WTC11 (cell line): Measurements from ENCODE around the gene C1orf226.

Experiments used
- ELF4 ChIP-seq: sonication (generic); formaldehyde crosslinking; IDR thresholded peaks from 2 replicates; pipeline ENCODE4 v1.8.1; 2022; ENCODE audit warnings: low read depth, mild to moderate bottlenecking, moderate library complexity, missing genetic modification reagents
- ESRRA ChIP-seq: sonication (generic); formaldehyde crosslinking; IDR thresholded peaks from 2 replicates; pipeline ENCODE4 v1.8.1; 2022; ENCODE audit warnings: mild to moderate bottlenecking, missing genetic modification reagents, borderline replicate concordance
- FOXP1 ChIP-seq: sonication (generic); formaldehyde crosslinking; IDR thresholded peaks from 2 replicates; pipeline ENCODE4 v1.8.0; 2022; ENCODE audit warnings: missing genetic modification reagents, mild to moderate bottlenecking, moderate library complexity, borderline replicate concordance
- NR2C2 ChIP-seq: sonication (generic); formaldehyde crosslinking; IDR thresholded peaks from 2 replicates; pipeline ENCODE4 v1.8.0; 2022; ENCODE audit warnings: mild to moderate bottlenecking, missing genetic modification reagents
- SP1 ChIP-seq: sonication (generic); formaldehyde crosslinking; conservative IDR thresholded peaks from 2 replicates; pipeline ENCODE4 v1.8.1; 2022; ENCODE audit warnings: missing genetic modification reagents
- TF ChIP-seq, protein P1 (sequence below): fragments of 200-600 bp; IDR thresholded peaks from 2 replicates; pipeline ENCODE4 v1.8.0; 2022; ENCODE audit warnings: antibody characterized with exemption
- TF ChIP-seq, protein P2 (sequence below): sonication (generic); formaldehyde crosslinking; IDR thresholded peaks from 2 replicates; pipeline ENCODE4 v1.8.1; 2023; ENCODE audit warnings: mild to moderate bottlenecking, missing genetic modification reagents, moderate library complexity
- TF ChIP-seq, protein P3 (sequence below): sonication (generic); formaldehyde crosslinking; conservative IDR thresholded peaks from 2 replicates; pipeline ENCODE4 v1.8.1; 2022; ENCODE audit warnings: mild to moderate bottlenecking, missing genetic modification reagents
- TF ChIP-seq, protein P4 (sequence below): sonication (generic); formaldehyde crosslinking; IDR thresholded peaks from 2 replicates; pipeline ENCODE4 v1.8.0; 2022; ENCODE audit warnings: missing genetic modification reagents
- TF ChIP-seq, protein P5 (sequence below): sonication (generic); formaldehyde crosslinking; IDR thresholded peaks from 2 replicates; pipeline ENCODE4 v1.8.1; 2023; ENCODE audit warnings: mild to moderate bottlenecking, missing genetic modification reagents
- TF ChIP-seq, protein P6 (sequence below): sonication (generic); formaldehyde crosslinking; IDR thresholded peaks from 2 replicates; pipeline ENCODE4 v1.8.0; 2022; ENCODE audit warnings: mild to moderate bottlenecking, missing genetic modification reagents

DNA sequence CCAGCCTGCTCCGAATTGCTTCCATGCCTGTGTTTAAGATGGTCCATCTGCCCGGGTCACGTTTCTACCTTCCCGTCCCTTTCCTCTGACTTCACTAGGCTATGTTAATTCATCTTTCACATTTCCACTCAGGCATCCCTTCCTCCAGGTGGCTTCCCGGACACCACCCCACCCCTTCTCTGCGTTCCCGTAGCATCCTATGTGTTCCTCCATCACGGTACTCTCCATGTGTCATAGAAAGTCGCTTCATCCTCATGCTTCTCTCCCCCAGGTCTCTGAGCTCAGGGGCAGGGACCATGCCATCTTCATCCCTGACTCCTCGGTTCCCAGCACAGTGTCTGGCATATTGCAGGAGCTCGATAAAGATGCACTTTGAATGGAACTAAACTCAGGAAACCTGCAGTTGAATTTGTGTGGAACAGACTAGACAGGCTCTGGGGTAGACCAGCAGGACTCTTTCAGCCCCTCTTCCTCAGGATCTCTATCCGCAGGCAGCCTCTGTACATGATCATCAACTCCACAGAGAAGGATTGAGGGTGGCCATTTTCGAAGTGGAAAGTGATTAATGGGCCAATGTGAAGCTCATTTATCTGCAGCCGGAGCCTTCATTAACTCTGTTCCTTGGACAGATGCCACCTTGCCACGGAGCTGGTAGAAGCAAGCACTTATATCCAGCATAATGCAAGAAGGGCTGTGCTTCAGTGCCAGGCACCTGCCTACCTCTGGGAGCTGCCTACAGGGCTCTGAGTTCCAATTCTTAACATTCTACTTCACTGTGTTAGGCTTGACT, 9.1 kb downstream of the C1orf226 start:
- TF ChIP-seq, protein P1, sequence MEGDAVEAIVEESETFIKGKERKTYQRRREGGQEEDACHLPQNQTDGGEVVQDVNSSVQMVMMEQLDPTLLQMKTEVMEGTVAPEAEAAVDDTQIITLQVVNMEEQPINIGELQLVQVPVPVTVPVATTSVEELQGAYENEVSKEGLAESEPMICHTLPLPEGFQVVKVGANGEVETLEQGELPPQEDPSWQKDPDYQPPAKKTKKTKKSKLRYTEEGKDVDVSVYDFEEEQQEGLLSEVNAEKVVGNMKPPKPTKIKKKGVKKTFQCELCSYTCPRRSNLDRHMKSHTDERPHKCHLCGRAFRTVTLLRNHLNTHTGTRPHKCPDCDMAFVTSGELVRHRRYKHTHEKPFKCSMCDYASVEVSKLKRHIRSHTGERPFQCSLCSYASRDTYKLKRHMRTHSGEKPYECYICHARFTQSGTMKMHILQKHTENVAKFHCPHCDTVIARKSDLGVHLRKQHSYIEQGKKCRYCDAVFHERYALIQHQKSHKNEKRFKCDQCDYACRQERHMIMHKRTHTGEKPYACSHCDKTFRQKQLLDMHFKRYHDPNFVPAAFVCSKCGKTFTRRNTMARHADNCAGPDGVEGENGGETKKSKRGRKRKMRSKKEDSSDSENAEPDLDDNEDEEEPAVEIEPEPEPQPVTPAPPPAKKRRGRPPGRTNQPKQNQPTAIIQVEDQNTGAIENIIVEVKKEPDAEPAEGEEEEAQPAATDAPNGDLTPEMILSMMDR, result no peak
- TF ChIP-seq, protein P2, sequence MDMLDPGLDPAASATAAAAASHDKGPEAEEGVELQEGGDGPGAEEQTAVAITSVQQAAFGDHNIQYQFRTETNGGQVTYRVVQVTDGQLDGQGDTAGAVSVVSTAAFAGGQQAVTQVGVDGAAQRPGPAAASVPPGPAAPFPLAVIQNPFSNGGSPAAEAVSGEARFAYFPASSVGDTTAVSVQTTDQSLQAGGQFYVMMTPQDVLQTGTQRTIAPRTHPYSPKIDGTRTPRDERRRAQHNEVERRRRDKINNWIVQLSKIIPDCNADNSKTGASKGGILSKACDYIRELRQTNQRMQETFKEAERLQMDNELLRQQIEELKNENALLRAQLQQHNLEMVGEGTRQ (CRISPR knock-in tag), result no peak
- TF ChIP-seq FOXP1 (CRISPR knock-in tag), result no peak
- no peak for TF ChIP-seq ESRRA (CRISPR knock-in tag)
- TF ChIP-seq, protein P3, sequence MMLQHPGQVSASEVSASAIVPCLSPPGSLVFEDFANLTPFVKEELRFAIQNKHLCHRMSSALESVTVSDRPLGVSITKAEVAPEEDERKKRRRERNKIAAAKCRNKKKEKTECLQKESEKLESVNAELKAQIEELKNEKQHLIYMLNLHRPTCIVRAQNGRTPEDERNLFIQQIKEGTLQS, result no peak
- TF ChIP-seq SP1, result no peak
- no peak for TF ChIP-seq ELF4
- no peak for TF ChIP-seq NR2C2 (CRISPR knock-in tag)
- TF ChIP-seq, protein P4, sequence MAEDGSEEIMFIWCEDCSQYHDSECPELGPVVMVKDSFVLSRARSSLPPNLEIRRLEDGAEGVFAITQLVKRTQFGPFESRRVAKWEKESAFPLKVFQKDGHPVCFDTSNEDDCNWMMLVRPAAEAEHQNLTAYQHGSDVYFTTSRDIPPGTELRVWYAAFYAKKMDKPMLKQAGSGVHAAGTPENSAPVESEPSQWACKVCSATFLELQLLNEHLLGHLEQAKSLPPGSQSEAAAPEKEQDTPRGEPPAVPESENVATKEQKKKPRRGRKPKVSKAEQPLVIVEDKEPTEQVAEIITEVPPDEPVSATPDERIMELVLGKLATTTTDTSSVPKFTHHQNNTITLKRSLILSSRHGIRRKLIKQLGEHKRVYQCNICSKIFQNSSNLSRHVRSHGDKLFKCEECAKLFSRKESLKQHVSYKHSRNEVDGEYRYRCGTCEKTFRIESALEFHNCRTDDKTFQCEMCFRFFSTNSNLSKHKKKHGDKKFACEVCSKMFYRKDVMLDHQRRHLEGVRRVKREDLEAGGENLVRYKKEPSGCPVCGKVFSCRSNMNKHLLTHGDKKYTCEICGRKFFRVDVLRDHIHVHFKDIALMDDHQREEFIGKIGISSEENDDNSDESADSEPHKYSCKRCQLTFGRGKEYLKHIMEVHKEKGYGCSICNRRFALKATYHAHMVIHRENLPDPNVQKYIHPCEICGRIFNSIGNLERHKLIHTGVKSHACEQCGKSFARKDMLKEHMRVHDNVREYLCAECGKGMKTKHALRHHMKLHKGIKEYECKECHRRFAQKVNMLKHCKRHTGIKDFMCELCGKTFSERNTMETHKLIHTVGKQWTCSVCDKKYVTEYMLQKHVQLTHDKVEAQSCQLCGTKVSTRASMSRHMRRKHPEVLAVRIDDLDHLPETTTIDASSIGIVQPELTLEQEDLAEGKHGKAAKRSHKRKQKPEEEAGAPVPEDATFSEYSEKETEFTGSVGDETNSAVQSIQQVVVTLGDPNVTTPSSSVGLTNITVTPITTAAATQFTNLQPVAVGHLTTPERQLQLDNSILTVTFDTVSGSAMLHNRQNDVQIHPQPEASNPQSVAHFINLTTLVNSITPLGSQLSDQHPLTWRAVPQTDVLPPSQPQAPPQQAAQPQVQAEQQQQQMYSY (CRISPR knock-in tag), result no peak
- TF ChIP-seq, protein P5, sequence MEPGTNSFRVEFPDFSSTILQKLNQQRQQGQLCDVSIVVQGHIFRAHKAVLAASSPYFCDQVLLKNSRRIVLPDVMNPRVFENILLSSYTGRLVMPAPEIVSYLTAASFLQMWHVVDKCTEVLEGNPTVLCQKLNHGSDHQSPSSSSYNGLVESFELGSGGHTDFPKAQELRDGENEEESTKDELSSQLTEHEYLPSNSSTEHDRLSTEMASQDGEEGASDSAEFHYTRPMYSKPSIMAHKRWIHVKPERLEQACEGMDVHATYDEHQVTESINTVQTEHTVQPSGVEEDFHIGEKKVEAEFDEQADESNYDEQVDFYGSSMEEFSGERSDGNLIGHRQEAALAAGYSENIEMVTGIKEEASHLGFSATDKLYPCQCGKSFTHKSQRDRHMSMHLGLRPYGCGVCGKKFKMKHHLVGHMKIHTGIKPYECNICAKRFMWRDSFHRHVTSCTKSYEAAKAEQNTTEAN (CRISPR knock-in tag), result no peak
- TF ChIP-seq, protein P6, sequence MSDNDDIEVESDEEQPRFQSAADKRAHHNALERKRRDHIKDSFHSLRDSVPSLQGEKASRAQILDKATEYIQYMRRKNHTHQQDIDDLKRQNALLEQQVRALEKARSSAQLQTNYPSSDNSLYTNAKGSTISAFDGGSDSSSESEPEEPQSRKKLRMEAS (CRISPR knock-in tag), result no peak
